Raji (cell line): Measurements from ENCODE around the gene XIRP2.

Experiments
- POLR2A ChIP-seq: IDR thresholded peaks from 2 replicates; pipeline ENCODE4 v1.6.1; 2011; ENCODE audit warnings: low read depth, low read length, control low read depth; ENCODE audit not compliant: insufficient read depth

Gene XIRP2

GRCh38 chr2:167253025-167253424, 364.7 kb downstream of the XIRP2 start:
- TF ChIP-seq POLR2A = no peak

GRCh38 chr2:167254721-167255120, 366.4 kb downstream of the XIRP2 start:
- TF ChIP-seq POLR2A = no peak

DNA sequence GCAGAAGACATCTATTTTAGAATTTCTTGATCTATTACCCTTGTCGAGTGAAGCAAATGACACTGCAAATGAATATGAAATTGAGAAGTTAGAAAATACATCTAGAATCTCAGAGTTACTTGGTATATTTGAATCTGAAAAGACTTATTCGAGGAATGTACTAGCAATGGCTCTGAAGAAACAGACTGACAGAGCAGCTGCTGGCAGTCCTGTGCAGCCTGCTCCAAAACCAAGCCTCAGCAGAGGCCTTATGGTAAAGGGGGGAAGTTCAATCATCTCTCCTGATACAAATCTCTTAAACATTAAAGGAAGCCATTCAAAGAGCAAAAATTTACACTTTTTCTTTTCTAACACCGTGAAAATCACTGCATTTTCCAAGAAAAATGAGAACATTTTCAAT, 370.4 kb downstream of the XIRP2 start:
- TF ChIP-seq POLR2A = no peak

DNA sequence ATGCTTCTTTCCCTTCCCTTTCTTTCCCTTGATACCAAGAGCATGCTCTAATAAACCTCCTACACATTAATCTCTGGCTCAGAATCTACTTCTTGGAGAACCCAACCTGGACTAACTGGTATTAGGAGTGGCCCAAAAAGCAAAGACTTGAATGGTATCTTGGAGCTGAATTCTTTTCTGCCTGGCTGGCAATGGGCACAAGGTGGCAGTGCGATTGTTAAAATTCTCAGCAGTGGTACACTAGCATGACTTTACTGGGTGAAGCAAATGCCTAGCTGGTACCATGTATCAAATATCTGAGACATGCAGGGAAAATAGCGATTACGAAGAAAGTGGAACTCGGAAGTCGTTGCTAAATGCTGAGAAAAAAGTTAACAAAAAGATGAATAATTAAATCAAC, 376.1 kb downstream of the XIRP2 start:
- TF ChIP-seq POLR2A = no peak

GRCh38 chr2:167265004-167265403, 376.7 kb downstream of the XIRP2 start:
- no peak for TF ChIP-seq POLR2A

- TF ChIP-seq POLR2A = no peak
Observed at GRCh38 chr2:167265722-167266121, 377.4 kb downstream of the XIRP2 start.

GRCh38 chr2:167271932-167272331, 383.7 kb downstream of the XIRP2 start:
- TF ChIP-seq POLR2A = no peak

- TF ChIP-seq POLR2A = no peak
Observed at GRCh38 chr2:167275046-167275445, 386.8 kb downstream of the XIRP2 start.

GRCh38 chr2:167279810-167280209, 391.5 kb downstream of the XIRP2 start:
- no peak for TF ChIP-seq POLR2A

DNA sequence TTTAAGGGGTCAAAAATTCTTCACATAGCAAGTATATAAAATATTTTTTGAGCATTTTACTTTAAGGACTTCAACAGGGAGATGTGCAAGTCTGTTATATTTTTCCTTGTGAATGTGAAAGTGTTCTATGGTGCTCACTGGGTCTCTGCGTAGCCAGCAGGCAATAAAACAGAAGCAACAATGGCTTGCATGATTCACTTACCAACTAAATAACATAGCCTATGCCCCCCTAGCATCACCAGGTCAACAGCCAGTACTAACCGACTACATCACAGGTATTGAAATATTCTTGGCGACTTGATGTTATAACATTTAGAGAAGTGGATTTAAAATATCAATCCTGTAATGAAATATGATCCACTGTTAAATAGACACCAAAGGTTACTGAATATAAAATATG, 398.9 kb downstream of the XIRP2 start:
- TF ChIP-seq POLR2A = no peak

GRCh38 chr2:167289651-167290410, 401.6 kb downstream of the XIRP2 start:
- no peak for TF ChIP-seq POLR2A

- TF ChIP-seq POLR2A = no peak
Observed at GRCh38 chr2:167292430-167293171, 404.3 kb downstream of the XIRP2 start, which contains the start of gene B3GALT1. Gene B3GALT1 (plus strand): TSS chr2:167293001.

DNA sequence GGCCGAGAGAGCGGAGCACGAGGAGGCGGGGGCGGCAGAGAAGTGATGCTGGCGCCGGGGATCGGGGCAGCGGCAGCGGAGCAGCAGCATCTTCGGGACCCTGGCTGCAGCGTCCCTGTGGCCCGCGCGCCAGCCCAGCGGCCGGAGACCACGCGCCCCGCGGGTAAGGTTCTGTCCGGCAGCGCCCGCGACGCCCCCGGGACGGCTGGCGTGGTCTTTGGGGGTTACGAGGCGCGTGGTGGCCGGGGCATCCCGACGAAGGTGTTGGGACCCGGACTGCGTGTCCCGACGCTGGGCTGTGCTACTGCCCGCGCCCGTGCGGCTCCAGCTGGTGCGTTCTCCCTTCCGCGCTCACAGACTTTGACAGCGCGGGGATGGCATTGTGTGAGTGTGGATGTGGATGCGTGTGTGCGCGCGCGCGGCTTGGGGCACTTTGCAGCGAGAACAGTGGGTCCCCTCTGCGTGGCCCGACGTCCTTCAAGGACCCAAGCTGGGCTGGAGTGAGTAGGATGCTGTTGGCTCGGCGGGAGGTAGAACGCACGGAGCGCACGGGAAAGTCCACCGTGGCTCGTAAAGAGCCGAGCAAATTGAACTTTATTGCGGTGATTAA, 405.0 kb downstream of the XIRP2 start:
- TF ChIP-seq POLR2A = no peak

- no peak for TF ChIP-seq POLR2A
Observed at GRCh38 chr2:167293943-167294775, 405.9 kb downstream of the XIRP2 start.

- no peak for TF ChIP-seq POLR2A
Observed at GRCh38 chr2:167294776-167295140, 406.5 kb downstream of the XIRP2 start.

DNA sequence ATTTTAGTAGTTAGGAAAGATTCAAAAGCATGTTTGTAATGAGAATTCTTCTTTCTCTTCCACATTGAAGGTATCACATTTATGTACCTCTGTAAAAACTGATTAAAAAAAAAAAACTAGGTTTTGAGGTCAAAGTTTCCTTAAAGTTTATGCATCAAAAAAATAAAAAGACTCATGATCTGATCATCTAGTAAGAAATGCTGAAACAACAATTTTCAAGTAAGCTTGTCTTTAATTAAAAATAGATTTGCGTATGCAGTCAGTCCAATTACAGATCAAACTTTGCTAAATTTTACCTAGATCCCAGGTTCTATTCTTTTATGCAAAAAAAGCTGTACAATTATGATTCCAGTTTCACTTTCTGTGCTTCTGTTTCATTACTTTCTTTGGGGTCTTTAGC, 409.0 kb downstream of the XIRP2 start:
- TF ChIP-seq POLR2A = no peak

GRCh38 chr2:167298017-167298416, 409.7 kb downstream of the XIRP2 start:
- TF ChIP-seq POLR2A = no peak
